ENCODE results near the gene REM2.
A peak's percentile ranks its signal among the peaks of the same experiment; 100 is the strongest.
"Not testable (repeated sequence)": the region's sequence is repeated elsewhere in the genome, so short reads cannot be mapped to it uniquely, and the experiment has no call there.

REM2 gene

DNA sequence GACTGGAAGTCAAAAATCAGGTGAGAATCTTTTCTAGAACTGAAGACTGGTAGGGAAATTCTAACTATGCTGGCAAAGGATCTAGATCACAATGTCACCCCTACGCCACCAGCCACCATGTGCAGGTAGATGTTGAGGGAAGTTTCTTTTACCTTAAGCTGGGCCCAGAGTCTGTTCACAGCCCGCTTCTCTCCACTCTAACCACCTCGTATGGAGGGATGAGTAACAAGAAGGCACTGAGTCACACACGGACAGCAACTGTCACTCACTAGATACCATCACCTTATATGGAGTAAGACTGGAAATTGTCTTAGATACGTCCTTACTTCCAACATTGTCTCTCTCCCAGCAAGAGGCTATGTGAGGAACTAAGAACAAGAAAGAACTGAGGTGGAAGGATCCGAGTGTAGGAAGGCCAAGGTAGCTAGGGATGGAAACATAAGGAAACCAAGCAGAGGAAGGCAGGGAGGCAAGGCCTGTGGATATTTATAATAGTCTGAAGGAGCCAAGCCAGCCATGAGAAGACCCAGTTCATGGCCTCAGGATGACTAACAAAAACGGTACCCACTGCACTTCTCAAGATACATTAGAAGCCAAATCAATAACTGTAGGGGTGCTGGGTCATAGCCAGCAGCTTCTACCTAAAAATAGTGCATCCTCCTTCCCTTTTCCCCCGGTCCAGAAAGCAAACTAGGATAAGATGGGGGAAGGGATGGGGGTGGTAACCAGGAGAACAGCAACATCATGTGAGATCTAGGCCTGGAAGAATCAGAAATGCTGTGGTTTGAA lies 15.5 kb downstream of the REM2 start:
- no peak for DNase-seq (ENCODE audit: low read depth)

GRCh38 chr14:22900081-22900799 lies 17.2 kb downstream of the REM2 start:
- no peak for DNase-seq (ENCODE audit: low read depth)

DNA sequence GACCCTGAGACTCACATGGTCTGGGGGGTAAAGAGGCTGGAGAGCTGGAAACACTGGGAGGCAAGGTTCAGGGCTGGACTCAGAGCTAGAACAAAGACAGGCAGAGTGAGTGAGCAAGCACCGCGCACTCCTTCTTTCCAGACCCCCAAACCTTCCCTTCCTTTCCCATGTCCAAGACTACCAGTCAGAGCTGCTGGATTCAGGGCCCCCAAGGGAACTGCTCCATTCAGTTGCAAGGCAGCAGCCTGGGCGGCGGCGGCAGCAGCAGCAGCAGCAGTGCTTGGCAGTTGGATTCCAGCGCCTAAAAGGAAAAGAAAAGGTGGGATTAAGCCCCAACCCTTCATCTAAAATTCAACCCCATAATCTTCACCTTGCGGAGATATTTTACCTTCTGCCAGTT lies 18.8 kb downstream of the REM2 start:
- DNase-seq (ENCODE audit: low read depth) = no peak

- no peak for DNase-seq (ENCODE audit: low read depth)
These were observed 20.7 kb downstream of the REM2 start for GRCh38 chr14:22903742-22904087.

DNA sequence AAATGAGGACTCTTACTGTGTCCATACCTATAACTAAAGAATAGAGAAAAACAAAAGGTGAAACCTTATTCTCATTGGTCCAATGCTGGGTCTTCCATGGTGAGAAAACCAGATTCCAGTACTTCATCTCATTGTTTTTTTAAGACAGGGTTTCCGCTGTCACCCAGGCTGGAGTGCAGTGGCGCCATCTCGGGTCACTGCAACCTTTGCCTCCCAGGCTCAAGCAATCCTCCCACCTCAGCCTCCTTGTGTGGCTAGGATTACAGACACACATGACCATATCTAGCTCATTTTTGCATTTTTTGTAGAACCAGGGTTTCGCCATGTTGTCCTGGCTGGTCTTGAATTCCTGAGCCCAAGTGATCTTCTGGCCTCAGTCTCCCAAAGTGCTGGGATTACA lies 22.6 kb downstream of the REM2 start:
- no peak for DNase-seq (ENCODE audit: low read depth)

GRCh38 chr14:22906073-22906472 lies 23.1 kb downstream of the REM2 start:
- no peak for DNase-seq (ENCODE audit: low read depth)

- DNase-seq (ENCODE audit: low read depth) = no peak
These were observed 24.4 kb downstream of the REM2 start for GRCh38 chr14:22907429-22907828.

GRCh38 chr14:22908601-22909000 lies 25.6 kb downstream of the REM2 start:
- no peak for DNase-seq (ENCODE audit: low read depth)

GRCh38 chr14:22910916-22911315 lies 27.9 kb downstream of the REM2 start:
- DNase-seq (ENCODE audit: low read depth) = no peak

GRCh38 chr14:22914836-22915235 lies 31.8 kb downstream of the REM2 start:
- not testable (repeated sequence) for DNase-seq (ENCODE audit: low read depth)

DNA sequence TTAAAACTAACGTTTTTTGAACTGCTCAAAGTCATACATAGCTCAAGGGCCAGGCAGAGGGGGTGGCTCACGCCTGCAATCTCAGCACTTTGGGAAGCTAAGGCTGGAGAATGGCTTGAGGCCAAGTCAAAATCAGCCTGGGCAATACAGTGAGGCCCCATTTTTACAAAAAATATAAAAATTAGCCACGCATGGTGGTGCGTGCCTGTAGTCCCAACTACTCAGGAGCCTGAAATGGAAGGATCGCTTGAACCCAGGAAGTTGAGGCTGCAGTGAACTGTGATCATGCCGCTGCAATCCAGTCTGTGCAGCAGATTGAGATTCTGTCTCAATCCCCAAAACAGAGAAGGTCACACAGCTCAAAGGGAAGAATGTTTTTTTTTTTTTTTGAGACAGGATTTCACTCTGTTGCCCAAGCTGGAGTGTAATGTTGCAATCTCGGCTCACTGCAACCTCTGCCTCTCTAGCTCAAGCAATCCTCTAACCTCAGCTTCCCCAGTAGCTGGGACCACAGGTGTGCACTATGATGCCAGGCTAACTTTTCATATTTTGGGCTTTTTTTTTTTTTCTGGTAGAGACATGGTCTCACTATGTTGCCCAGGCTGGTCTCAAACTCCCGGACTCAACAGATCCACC lies 33.0 kb downstream of the REM2 start:
- no peak for DNase-seq (ENCODE audit: low read depth)

DNA sequence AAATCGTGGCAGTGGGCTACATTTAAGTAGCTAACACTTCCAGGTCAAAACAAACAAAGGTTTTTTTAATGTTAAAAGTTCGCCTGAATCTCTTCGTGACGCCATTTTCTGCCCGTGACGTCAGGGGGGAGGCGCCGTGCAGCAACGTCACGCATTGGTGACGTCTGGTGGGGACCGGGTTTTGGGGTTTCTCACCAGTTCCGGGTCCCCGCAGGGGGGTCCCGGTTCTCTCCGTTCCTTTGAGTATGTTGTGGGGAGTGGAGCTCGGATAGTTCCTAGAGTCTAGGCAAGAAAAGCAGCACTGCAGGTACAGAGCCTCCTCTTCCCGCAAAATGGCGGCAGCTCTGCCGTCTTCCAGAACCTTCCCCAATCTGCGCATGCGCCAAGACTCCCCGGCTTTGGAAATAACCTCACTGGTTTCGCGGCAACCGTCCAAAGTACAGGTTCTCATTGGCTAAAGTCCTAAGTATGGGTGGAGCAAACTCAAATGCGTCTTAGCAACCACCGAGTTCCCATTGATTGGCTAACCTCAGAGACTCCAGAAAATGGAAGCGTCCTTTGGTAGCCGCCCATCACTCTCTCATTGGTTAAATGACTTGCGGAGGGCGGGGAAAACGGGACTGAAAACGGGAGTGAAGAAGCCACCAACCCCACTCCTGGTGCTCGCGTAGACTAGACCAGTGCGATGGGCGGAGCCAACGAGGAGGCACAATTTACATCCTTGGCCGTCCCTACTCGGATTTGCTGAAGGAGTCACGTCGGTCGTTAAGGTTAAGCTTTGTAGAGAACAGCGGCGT lies 36.0 kb downstream of the REM2 start, which contains the start of gene RBM23:
TSS of gene RBM23 (minus strand) at position 346 of the 797 bp plus-strand sequence.
- peak; percentile 99 for DNase-seq (ENCODE audit: low read depth)

- DNase-seq (ENCODE audit: low read depth) = no peak
These were observed 36.5 kb downstream of the REM2 start for GRCh38 chr14:22919601-22919921.

DNA sequence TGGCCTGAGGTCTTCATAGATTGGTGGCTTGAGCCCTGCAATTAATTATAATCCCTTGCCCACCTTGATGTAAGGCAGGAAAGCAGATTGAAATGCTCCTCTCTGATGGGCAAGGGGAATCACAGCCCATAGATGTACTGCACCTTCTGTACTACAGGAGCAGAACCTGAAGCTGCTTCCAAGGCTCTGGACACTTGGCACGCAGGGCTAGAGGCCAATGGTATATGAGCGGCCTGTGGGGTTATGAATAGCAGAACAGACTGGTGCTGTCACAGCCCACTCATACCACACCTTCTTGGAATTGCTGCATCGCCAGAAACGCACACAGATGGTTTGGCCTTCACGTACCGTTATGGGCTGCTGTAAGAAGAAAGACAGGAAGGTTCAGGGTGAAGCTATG lies 37.7 kb downstream of the REM2 start:
- no peak for DNase-seq (ENCODE audit: low read depth)

- DNase-seq (ENCODE audit: low read depth) = no peak
These were observed 39.3 kb downstream of the REM2 start for GRCh38 chr14:22922294-22922693.

DNA sequence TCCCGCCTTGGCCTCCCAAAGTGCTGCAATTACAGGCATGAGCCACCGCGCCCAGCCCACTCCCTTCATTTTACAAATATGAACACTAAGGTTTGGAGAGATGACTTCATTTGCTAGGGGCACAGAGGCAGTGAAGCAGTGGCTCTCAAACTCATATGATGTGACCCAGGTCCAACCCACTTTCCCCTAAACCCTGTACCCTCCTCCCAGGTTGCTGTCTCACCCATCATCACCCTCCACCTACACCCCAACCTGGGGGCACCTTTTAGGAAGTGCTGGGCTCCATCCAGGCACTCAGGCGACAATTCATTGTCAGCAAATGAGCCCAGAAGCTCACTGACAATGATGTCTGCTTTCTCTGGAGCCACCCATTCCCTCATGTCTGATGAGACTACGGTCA lies 40.7 kb downstream of the REM2 start:
- no peak for DNase-seq (ENCODE audit: low read depth)

- no peak for DNase-seq (ENCODE audit: low read depth)
These were observed 42.5 kb downstream of the REM2 start for GRCh38 chr14:22925513-22925912.

GRCh38 chr14:22926316-22926715 lies 43.3 kb downstream of the REM2 start:
- no peak for DNase-seq (ENCODE audit: low read depth)

DNA sequence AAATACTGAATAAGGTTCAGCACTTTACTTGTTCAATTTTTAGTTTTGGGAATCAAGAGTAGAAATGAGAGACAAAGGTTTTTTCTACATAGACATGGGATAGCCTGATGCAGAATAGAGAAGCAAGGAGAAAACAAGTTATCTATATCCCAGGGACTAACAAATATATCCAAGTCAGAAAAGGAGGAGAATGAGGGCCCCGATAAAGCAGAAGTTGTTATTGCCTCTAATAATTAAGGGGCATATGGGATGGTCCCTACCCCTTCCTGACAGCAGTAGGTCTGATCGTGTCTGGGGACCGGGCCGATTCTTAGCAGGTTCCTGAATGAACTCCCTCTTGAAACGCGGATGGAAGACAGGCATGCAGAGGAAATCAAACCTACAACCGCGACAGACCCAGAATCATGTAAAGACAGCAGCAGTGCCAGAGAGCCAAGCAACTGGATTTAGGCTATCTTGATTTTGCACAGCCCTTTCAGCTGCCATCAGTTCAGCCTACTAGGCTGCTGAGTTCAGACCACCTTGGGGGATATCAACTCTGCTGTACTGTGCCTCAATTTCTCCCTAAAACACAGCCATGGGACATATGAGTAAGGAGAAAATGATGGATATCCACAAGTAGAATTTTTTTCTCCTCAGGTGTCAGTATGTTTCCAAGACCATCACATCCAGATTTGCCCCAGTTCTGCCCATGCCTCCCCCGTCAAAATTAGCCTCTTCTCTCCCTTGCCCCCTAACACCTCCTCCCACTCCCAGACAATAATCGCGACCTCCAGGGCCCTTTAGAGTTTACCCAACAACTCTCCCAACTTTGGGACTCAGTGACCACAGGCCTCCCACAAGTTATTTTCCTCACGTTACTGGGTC lies 45.4 kb downstream of the REM2 start:
- DNase-seq (ENCODE audit: low read depth) = no peak

GRCh38 chr14:22929104-22929960 lies 46.3 kb downstream of the REM2 start, which contains the start of gene PRMT5:
Gene PRMT5, minus strand, starts transcription at chr14:22929376. Its CDS starts 15 bp downstream, at chr14:22929361.
- peak; percentile 92 for DNase-seq (ENCODE audit: low read depth)
